ENCODE data around the gene CRPPA. TPM values are rescaled to one million over a fixed set of nuclear protein-coding genes. Genes with fewer than 3 reads are reported as not detected.

Gene CRPPA
- total RNA-seq, 2 experiments from 2014 or later = 1.4 to 1.6 TPM

DNA sequence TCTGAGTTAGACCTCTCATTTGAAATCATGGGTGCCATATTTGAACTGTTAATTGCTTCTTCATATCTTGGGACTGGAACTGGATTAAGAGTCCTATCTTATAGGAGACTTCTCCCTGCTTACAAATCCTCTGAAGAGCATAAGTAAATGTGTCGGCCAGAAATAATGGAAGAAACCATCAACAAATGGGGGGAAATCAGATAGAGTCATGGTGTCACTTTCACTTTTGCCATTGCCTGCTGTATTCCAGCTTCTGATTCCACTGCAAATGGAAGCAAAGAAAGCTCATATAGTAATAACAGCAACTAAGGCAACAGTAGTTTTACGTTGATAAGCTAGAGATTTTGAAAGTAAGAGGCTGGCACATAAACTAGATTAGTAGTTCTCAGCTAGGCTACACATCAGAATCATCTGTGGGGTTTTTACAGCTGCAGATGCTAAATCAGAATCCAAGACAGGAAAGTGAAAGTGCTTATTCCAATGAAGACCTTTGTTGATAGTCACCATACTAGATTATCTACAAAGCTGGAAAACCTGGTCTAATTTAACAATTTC is 12.3 kb upstream of the CRPPA start:
- ChIA-PET POLR2A (interaction anchor here (0.6 to 3.4 kb wide), 2 partner anchors 13 to 212 kb away, joined by 3 to 22 read pairs; partner anchors contain the start of genes ANKMY2 and CRPPA), CTCF (interaction anchor here (0.5 to 5.4 kb wide), 7 partner anchors 9 to 356 kb away, joined by 3 to 63 read pairs (median 3); partner anchors contain the start of gene CRPPA)
- Mint-ChIP-seq H3K27ac (no peak overlapping the region), H3K9me3 (no peaks in the 10 kb centered on the region), H3K4me1 (ENCODE audit: low read depth) (no peaks in the 10 kb centered on the region), H3K36me3 (ENCODE audit: low read depth) (no peaks in the 10 kb centered on the region), H3K27me3 (no peaks in the 10 kb centered on the region), H3K4me3 (no peak overlapping the region)
- TF ChIP-seq, protein P1, sequence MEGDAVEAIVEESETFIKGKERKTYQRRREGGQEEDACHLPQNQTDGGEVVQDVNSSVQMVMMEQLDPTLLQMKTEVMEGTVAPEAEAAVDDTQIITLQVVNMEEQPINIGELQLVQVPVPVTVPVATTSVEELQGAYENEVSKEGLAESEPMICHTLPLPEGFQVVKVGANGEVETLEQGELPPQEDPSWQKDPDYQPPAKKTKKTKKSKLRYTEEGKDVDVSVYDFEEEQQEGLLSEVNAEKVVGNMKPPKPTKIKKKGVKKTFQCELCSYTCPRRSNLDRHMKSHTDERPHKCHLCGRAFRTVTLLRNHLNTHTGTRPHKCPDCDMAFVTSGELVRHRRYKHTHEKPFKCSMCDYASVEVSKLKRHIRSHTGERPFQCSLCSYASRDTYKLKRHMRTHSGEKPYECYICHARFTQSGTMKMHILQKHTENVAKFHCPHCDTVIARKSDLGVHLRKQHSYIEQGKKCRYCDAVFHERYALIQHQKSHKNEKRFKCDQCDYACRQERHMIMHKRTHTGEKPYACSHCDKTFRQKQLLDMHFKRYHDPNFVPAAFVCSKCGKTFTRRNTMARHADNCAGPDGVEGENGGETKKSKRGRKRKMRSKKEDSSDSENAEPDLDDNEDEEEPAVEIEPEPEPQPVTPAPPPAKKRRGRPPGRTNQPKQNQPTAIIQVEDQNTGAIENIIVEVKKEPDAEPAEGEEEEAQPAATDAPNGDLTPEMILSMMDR (IDR thresholded peaks at IDR 0.05) = no peak
- ATAC-seq (no peak), DNase-seq (no peak)
- intact Hi-C loops (cut with micrococcal nuclease) = no loop called here

DNA sequence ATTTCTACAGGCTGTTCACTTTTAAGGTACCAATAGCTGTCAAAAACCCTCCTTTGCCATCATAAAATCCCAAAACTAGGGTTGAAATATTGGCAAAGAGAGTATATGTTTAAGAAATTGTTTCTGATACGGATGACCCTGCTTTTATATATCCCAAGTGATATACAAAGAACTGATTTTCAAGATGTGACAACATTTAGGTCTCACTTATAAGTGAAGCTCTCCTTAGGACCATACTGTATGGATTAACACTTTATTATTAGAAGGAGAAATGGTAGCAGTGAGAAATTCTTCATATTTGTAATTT is 11.0 kb upstream of the CRPPA start:
- ChIA-PET CTCF (interaction anchor here (0.6 to 5.4 kb wide), 6 partner anchors 11 to 133 kb away, joined by 3 to 63 read pairs (median 4); partner anchors contain the start of gene CRPPA), POLR2A (interaction anchor here (3.4 kb wide), 1 partner anchor 11 kb away, joined by 22 read pairs; the partner anchor contains the start of gene CRPPA)
- TF ChIP-seq, protein P1 (IDR thresholded peaks at IDR 0.05) = peak; percentile 15

DNA sequence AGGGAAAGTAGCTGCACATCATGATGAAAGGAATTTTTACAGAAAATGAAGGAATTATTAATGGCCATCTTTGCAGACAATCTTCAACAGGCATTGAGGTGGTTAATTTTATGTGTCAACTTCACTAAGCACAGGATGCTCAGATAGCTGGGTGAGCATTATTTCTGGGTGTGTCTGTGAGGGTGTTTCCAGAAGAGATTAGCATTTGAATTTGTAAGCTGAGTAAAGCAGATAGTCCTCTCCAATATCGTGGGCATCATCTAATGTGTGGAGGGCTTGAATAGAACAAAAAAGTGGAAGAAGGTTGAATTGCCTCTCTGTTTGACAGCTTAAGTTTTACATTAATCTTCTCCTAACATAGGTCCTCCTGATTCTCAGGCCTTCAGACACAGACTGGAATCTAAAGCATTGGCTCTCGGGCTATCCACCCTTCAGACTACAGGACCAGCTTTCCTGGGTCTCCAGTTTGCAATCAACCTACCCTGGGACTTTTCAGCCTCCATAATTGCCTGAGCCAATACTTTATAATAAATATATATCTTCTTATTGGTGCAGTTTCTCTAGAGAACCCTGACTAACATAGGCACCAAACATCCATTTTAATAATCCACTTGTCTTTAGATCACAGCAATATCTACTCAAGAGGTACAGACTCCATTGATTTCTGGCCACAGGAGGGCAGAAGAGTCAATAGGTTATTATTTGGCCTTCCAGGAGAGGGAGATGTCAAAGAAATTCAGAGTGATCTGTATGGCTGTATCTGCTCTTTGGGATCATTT is 10.5 kb upstream of the CRPPA start:
- TF ChIP-seq, protein P1 (IDR thresholded peaks at IDR 0.05) = peak; percentile 52
- H3K27me3 Mint-ChIP-seq = no peaks in the 10 kb centered on the region
- no peak overlapping the region for H3K4me3 Mint-ChIP-seq
- ChIA-PET CTCF (interaction anchor here (0.6 to 5.4 kb wide), 9 partner anchors 11 to 134 kb away, joined by 3 to 63 read pairs (median 3); partner anchors contain the start of gene CRPPA), POLR2A (interaction anchor here (3.4 kb wide), 1 partner anchor 11 kb away, joined by 22 read pairs; the partner anchor contains the start of gene CRPPA)
- intact Hi-C loops (cut with micrococcal nuclease) = loop anchor here (1.0 kb wide), 1 partner anchor 133 kb away; no protein-coding TSS in a partner anchor
- no peaks in the 10 kb centered on the region for H3K9me3 Mint-ChIP-seq
- no peak overlapping the region for H3K27ac Mint-ChIP-seq
- no peaks in the 10 kb centered on the region for H3K36me3 Mint-ChIP-seq (ENCODE audit: low read depth)
- DNase-seq (peak; percentile 54), ATAC-seq (peak; percentile 74)
- H3K4me1 Mint-ChIP-seq (ENCODE audit: low read depth) = no peaks in the 10 kb centered on the region

More for the DNA sequence above, 11.0 kb upstream of the CRPPA start:
- H3K27me3 Mint-ChIP-seq = no peaks in the 10 kb centered on the region
- no peaks in the 10 kb centered on the region for H3K9me3 Mint-ChIP-seq
- H3K4me1 Mint-ChIP-seq (ENCODE audit: low read depth) = no peaks in the 10 kb centered on the region
- no peak for DNase-seq
- no peak overlapping the region for H3K27ac Mint-ChIP-seq
- no peak overlapping the region for H3K4me3 Mint-ChIP-seq
- H3K36me3 Mint-ChIP-seq (ENCODE audit: low read depth) = no peaks in the 10 kb centered on the region
- intact Hi-C loops (cut with micrococcal nuclease) = loop anchor here (1.0 kb wide), 1 partner anchor 133 kb away; no protein-coding TSS in a partner anchor
- ATAC-seq = no peak

DNA sequence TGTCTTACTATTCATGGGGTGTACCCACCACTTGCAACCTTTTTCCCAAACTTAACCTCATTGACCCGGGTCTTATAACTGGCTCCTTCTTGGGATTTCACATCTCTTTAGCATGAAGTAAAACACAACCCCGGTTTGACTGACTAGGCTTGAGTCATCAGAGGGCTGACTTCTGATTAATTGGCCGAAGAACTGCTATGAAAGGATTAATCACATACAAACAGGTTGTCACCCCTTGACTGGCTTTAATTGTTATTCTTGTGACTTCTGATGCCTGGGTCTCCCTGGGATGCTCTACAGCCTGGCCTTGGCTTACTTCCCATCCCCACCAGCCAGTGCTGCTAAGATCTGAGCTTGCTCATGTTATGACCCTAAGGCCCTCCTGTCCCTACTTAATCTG is 8.8 kb upstream of the CRPPA start:
- ATAC-seq (no peak), DNase-seq (no peak)
- no peaks in the 10 kb centered on the region for H3K27me3 Mint-ChIP-seq
- no peaks in the 10 kb centered on the region for H3K9me3 Mint-ChIP-seq
- intact Hi-C loops (cut with micrococcal nuclease) = no loop called here
- no peak overlapping the region for H3K27ac Mint-ChIP-seq
- H3K4me3 Mint-ChIP-seq = no peak overlapping the region
- no peaks in the 10 kb centered on the region for H3K36me3 Mint-ChIP-seq (ENCODE audit: low read depth)
- TF ChIP-seq, protein P1 (IDR thresholded peaks at IDR 0.05) = no peak
- CTCF ChIA-PET = interaction anchor here (4.0 to 5.4 kb wide), 2 partner anchors 9 to 135 kb away, joined by 25 to 63 read pairs; partner anchors contain the start of gene CRPPA
- no peaks in the 10 kb centered on the region for H3K4me1 Mint-ChIP-seq (ENCODE audit: low read depth)
- POLR2A ChIA-PET = interaction anchor here (0.6 kb wide), 1 partner anchor 488 kb away, joined by 3 read pairs; no protein-coding TSS in a partner anchor

All from activated CD8-positive, alpha-beta T cell treated with anti-CD3 and anti-CD28 coated beads for 36 hours (primary cell).